Osteoblast (primary cell): ENCODE data around the gene EGFR. TPM values are rescaled to one million over a fixed set of nuclear protein-coding genes. Genes with fewer than 3 reads are reported as not detected.
"Not testable (repeated sequence)": the region's sequence is repeated elsewhere in the genome, so short reads cannot be mapped to it uniquely, and the experiment has no call there.

ENCODE experiments used
- DNase-seq: peaks from one replicate; pipeline ENCODE4 v3.0.0; 2011; ENCODE audit warnings: low spot score, mixed read lengths; ENCODE audit not compliant: insufficient read length; ENCODE audit errors: missing footprints
- H2AFZ ChIP-seq: 2 replicates; pipeline ENCODE4 v1.6.0; 2011; ENCODE audit warnings: mild to moderate bottlenecking, low read length
- H3K27ac ChIP-seq: 2 replicates; pipeline ENCODE4 v1.5.1; 2011; ENCODE audit warnings: mild to moderate bottlenecking, low read depth, low read length, moderate library complexity
- H3K27me3 ChIP-seq: 2 replicates; pipeline ENCODE4 v1.6.0; 2012; ENCODE audit warnings: mild to moderate bottlenecking, control low read depth, inconsistent platforms, low read length, moderate library complexity; ENCODE audit not compliant: insufficient read depth
- H3K36me3 ChIP-seq: 2 replicates; pipeline ENCODE4 v1.5.1; 2011; ENCODE audit warnings: mild to moderate bottlenecking, low read length, control low read depth, moderate library complexity; ENCODE audit not compliant: insufficient read depth
- H3K4me1 ChIP-seq: 2 replicates; pipeline ENCODE4 v1.5.1; 2011; ENCODE audit warnings: mild to moderate bottlenecking, low read length, control low read depth, moderate library complexity; ENCODE audit not compliant: insufficient read depth
- H3K4me2 ChIP-seq: 2 replicates; pipeline ENCODE4 v1.6.0; 2011; ENCODE audit warnings: mild to moderate bottlenecking, low read length; ENCODE audit not compliant: insufficient read depth
- H3K4me3 ChIP-seq: fragments of 200-600 bp; sonication (generic); 3 replicates; pipeline ENCODE4 v1.5.1; 2012; ENCODE audit warnings: mild to moderate bottlenecking, low read length, inconsistent platforms; ENCODE audit not compliant: insufficient read depth
- H3K79me2 ChIP-seq: 2 replicates; pipeline ENCODE4 v1.6.0; 2012; ENCODE audit warnings: mild to moderate bottlenecking, low read length, control low read depth, inconsistent platforms; ENCODE audit not compliant: insufficient read depth
- H3K9me3 ChIP-seq: 2 replicates; pipeline ENCODE4 v1.5.1; 2011; ENCODE audit warnings: low read depth, low read length, control low read depth
- H4K20me1 ChIP-seq: 2 replicates; pipeline ENCODE4 v1.6.0; 2012; ENCODE audit warnings: mild to moderate bottlenecking, low read length, control low read depth; ENCODE audit not compliant: insufficient read depth
- CTCF ChIP-seq: IDR thresholded peaks from 2 replicates; pipeline ENCODE4 v1.5.1; 2011; ENCODE audit warnings: mild to moderate bottlenecking, low read depth, low read length, moderate library complexity; ENCODE audit errors: extremely low read depth
- total RNA-seq: library from RNA; depleted of rRNA; stranded (reverse); fragments of >200 nt; gene quantifications from 2 replicates; pipeline ENCODE4 v1.2.3, GENCODE V29; 2012

The EGFR gene
- total RNA-seq, 1 donor, result 104 TPM

GRCh38 chr7:55162476-55162875 is 143.7 kb downstream of the EGFR start:
- H3K9me3 ChIP-seq, result no peaks in the 10 kb centered on the region
- no peak overlapping the region for H3K27ac ChIP-seq
- H2AFZ ChIP-seq, result no peak overlapping the region
- H3K79me2 ChIP-seq, result peaks cover 37% of the 10 kb centered on the region
- no peak overlapping the region for H3K4me2 ChIP-seq
- H4K20me1 ChIP-seq, result peaks cover 3% of the 10 kb centered on the region
- H3K36me3 ChIP-seq, result peaks cover 82% of the 10 kb centered on the region
- H3K4me3 ChIP-seq, result no peak overlapping the region
- TF ChIP-seq CTCF, result no peak
- no peaks in the 10 kb centered on the region for H3K27me3 ChIP-seq
- no peak for DNase-seq
- H3K4me1 ChIP-seq, result peaks cover 30% of the 10 kb centered on the region

DNA sequence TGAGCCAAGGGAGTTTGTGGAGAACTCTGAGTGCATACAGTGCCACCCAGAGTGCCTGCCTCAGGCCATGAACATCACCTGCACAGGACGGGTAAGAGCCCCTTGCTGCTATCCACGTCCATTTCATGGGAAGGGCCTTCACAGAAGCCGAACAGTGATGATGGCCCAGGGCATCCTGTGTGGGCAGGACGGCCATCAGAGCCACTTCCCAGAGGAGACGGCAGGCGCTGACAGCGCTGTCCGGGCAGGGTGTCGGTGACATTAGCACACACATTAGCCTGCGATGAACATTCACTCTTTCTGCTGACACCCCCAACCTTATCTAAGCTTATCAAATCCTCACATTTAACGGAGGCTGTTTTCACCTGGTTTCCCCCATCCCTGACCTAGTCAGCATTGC is 144.9 kb downstream of the EGFR start:
- Histone ChIP-seq H3K4me3 (no peak overlapping the region), H3K9me3 (no peaks in the 10 kb centered on the region), H3K79me2 (peaks cover 44% of the 10 kb centered on the region), H3K27me3 (no peaks in the 10 kb centered on the region), H3K4me1 (peaks cover 17% of the 10 kb centered on the region), H2AFZ (no peak overlapping the region), H3K27ac (no peak overlapping the region), H4K20me1 (peaks cover 8% of the 10 kb centered on the region), H3K4me2 (no peak overlapping the region), H3K36me3 (peaks cover 75% of the 10 kb centered on the region)
- TF ChIP-seq CTCF, result no peak
- DNase-seq, result no peak

DNA sequence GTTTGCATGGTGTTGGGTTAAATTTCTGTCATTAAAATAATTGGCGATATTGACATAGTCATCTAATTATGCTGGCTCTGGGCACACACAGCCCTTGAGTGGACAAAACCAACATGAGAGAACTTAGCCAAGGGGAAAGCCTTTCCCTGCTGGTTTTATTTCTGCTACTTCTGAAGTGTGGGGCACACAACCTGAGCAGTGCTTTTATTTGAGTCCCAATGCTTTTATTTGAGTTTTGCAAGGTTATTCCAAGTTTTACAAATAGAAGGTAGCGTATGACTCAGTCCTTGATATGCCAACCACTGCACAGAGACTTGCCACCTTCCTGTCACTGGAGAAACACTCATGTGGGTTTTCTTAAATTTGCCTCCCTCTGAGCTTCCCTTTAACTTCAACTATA is 145.7 kb downstream of the EGFR start:
- Histone ChIP-seq H3K4me1 (peaks cover 10% of the 10 kb centered on the region), H3K4me3 (no peak overlapping the region), H3K27ac (no peak overlapping the region), H3K79me2 (peaks cover 44% of the 10 kb centered on the region), H3K4me2 (no peak overlapping the region), H4K20me1 (peaks cover 8% of the 10 kb centered on the region), H3K27me3 (no peaks in the 10 kb centered on the region), H3K9me3 (no peaks in the 10 kb centered on the region), H3K36me3 (peaks cover 70% of the 10 kb centered on the region), H2AFZ (no peak overlapping the region)
- no peak for TF ChIP-seq CTCF
- DNase-seq, result no peak

DNA sequence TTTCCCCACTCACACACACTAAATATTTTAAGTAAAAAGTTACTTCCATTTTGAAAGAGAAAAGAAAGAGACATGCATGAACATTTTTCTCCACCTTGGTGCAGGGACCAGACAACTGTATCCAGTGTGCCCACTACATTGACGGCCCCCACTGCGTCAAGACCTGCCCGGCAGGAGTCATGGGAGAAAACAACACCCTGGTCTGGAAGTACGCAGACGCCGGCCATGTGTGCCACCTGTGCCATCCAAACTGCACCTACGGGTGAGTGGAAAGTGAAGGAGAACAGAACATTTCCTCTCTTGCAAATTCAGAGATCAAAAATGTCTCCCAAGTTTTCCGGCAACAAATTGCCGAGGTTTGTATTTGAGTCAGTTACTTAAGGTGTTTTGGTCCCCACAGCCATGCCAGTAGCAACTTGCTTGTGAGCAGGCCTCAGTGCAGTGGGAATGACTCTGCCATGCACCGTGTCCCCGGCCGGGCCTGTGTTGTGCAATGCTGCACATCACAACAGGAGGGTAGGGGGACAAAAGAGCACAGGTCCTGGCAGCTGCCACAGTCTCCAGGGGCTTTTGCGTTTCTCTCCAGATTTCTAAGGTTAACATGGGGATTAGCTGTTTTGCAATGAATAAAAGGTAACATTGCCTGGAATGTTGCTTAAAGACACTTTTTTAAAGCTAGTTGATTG is 146.5 kb downstream of the EGFR start:
- Histone ChIP-seq H3K79me2 (peaks cover 45% of the 10 kb centered on the region), H3K4me1 (peaks cover 5% of the 10 kb centered on the region), H3K27me3 (no peaks in the 10 kb centered on the region), H3K27ac (no peak overlapping the region), H2AFZ (no peak overlapping the region), H3K9me3 (no peaks in the 10 kb centered on the region), H3K4me2 (no peak overlapping the region), H4K20me1 (peaks cover 8% of the 10 kb centered on the region), H3K36me3 (peaks cover 71% of the 10 kb centered on the region), H3K4me3 (no peak overlapping the region)
- TF ChIP-seq CTCF, result no peak
- DNase-seq, result no peak

DNA sequence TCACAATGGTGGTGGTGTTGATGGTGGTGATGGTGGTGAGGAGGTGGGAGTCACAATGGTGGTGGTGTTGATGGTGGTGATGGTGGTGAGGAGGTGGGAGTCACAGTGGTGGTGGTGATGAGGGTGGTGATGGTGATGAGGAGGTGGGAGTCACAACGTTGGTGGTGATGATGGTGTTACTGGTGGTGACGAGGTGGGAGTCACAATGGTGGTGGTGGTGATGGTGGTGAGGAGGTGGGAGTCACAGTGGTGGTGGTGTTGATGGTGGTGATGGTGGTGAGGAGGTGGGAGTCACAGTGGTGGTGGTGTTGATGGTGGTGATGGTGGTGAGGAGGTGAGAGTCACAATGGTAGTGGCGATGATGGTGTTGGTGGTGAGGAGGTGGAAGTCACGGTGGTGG is 148.5 kb downstream of the EGFR start:
- H4K20me1 ChIP-seq, result not testable (repeated sequence)

More for the DNA sequence above, 148.5 kb downstream of the EGFR start:
- not testable (repeated sequence) for H3K4me3 ChIP-seq, H3K27me3 ChIP-seq, H2AFZ ChIP-seq, H3K4me2 ChIP-seq, H3K27ac ChIP-seq, H3K4me1 ChIP-seq, DNase-seq, H3K9me3 ChIP-seq
- Histone ChIP-seq H3K79me2 (peaks cover 43% of the 10 kb centered on the region), H3K36me3 (peaks cover 71% of the 10 kb centered on the region)
